ENCODE measurements around the gene CENPN.
A peak's percentile ranks its signal among the peaks of the same experiment; 100 is the strongest.

Gene CENPN

GRCh38 chr16:80991792-80992430 is 15.1 kb upstream of the CENPN start:
- TF ChIP-seq CTCF (IDR thresholded peaks at IDR 0.05; ENCODE audit: extremely low read depth, missing control alignments): no peak
- DNase-seq (ENCODE audit: low spot score): no peak

GRCh38 chr16:80992676-80993293 is 14.2 kb upstream of the CENPN start:
- no peak for TF ChIP-seq CTCF (IDR thresholded peaks at IDR 0.05; ENCODE audit: extremely low read depth, missing control alignments)
- DNase-seq (ENCODE audit: low spot score): no peak

GRCh38 chr16:80993307-80993706 is 13.7 kb upstream of the CENPN start:
- no peak for TF ChIP-seq CTCF (IDR thresholded peaks at IDR 0.05; ENCODE audit: extremely low read depth, missing control alignments)
- DNase-seq (ENCODE audit: low spot score): no peak

GRCh38 chr16:80993834-80994233 is 13.2 kb upstream of the CENPN start:
- no peak for TF ChIP-seq CTCF (IDR thresholded peaks at IDR 0.05; ENCODE audit: extremely low read depth, missing control alignments)
- DNase-seq (ENCODE audit: low spot score): no peak

- no peak for DNase-seq (ENCODE audit: low spot score)
- TF ChIP-seq CTCF (IDR thresholded peaks at IDR 0.05; ENCODE audit: extremely low read depth, missing control alignments): no peak
These were observed 12.6 kb upstream of the CENPN start for GRCh38 chr16:80994451-80994850.

GRCh38 chr16:80996688-80997138 is 10.3 kb upstream of the CENPN start:
- no peak for TF ChIP-seq CTCF (IDR thresholded peaks at IDR 0.05; ENCODE audit: extremely low read depth, missing control alignments)

GRCh38 chr16:80997139-80997798 is 9.7 kb upstream of the CENPN start:
- peak; percentile 31 for DNase-seq (ENCODE audit: low spot score)
- no peak for TF ChIP-seq CTCF (IDR thresholded peaks at IDR 0.05; ENCODE audit: extremely low read depth, missing control alignments)

More at GRCh38 chr16:80996688-80997138, 10.3 kb upstream of the CENPN start:
- DNase-seq (ENCODE audit: low spot score): no peak

Data from GM20000 (cell line).